GM18951 (cell line): Measurements from ENCODE around the gene ATF4.

Experiments
- POLR2A ChIP-seq: IDR thresholded peaks from 4 replicates; pipeline ENCODE4 v1.6.1; 2011; ENCODE audit warnings: mild to moderate bottlenecking; ENCODE audit not compliant: insufficient read length, insufficient read depth; ENCODE audit errors: extremely low read depth
- in situ Hi-C: fragments of 300-500 bp; cut with MboI; formaldehyde crosslinking; loops from one replicate; pipeline ENCODE4 v1.12.0; 2022; ENCODE audit warnings: low sequenced_read_pairs, mixed read lengths, inconsistent platforms; ENCODE audit not compliant: unreplicated experiment

The ATF4 gene

GRCh38 chr22:39556970-39557841 is 36.8 kb downstream of the ATF4 start:
- in situ Hi-C loops: no loop called here
- TF ChIP-seq POLR2A: no peak

- TF ChIP-seq POLR2A: no peak
- in situ Hi-C loops: no loop called here
Measured at GRCh38 chr22:39558254-39558727, 37.9 kb downstream of the ATF4 start.

GRCh38 chr22:39558950-39559349 is 38.6 kb downstream of the ATF4 start:
- TF ChIP-seq POLR2A: no peak
- in situ Hi-C loops: no loop called here

GRCh38 chr22:39559456-39560105 is 39.2 kb downstream of the ATF4 start:
- TF ChIP-seq POLR2A: no peak
- in situ Hi-C loops: no loop called here

- TF ChIP-seq POLR2A: no peak
- in situ Hi-C loops: no loop called here
Measured at GRCh38 chr22:39560127-39560526, 39.8 kb downstream of the ATF4 start.

- TF ChIP-seq POLR2A: no peak
- in situ Hi-C loops: no loop called here
Measured at GRCh38 chr22:39562839-39563489, 42.6 kb downstream of the ATF4 start.

GRCh38 chr22:39563571-39564428 is 43.4 kb downstream of the ATF4 start:
- no peak for TF ChIP-seq POLR2A
- in situ Hi-C loops: no loop called here

GRCh38 chr22:39565414-39565944 is 45.1 kb downstream of the ATF4 start:
- no peak for TF ChIP-seq POLR2A
- in situ Hi-C loops: no loop called here

GRCh38 chr22:39567135-39567946 is 47.0 kb downstream of the ATF4 start:
- TF ChIP-seq POLR2A: no peak
- in situ Hi-C loops: no loop called here

GRCh38 chr22:39568278-39568981 is 48.1 kb downstream of the ATF4 start:
- TF ChIP-seq POLR2A: no peak
- in situ Hi-C loops: no loop called here

- TF ChIP-seq POLR2A: no peak
- in situ Hi-C loops: no loop called here
Measured at GRCh38 chr22:39569066-39569465, 48.7 kb downstream of the ATF4 start.
